ENCODE results near the gene DCDC2B. TPM values are rescaled to one million over a fixed set of nuclear protein-coding genes. Genes with fewer than 3 reads are reported as not detected.
"Not testable (repeated sequence)": the region's sequence is repeated elsewhere in the genome, so short reads cannot be mapped to it uniquely, and the experiment has no call there.

Gene DCDC2B
- total RNA-seq (2014; rRNA removed; shearing (Covaris generic); ENCODE audit: low replicate concordance), result not detected in 2 replicates

DNA sequence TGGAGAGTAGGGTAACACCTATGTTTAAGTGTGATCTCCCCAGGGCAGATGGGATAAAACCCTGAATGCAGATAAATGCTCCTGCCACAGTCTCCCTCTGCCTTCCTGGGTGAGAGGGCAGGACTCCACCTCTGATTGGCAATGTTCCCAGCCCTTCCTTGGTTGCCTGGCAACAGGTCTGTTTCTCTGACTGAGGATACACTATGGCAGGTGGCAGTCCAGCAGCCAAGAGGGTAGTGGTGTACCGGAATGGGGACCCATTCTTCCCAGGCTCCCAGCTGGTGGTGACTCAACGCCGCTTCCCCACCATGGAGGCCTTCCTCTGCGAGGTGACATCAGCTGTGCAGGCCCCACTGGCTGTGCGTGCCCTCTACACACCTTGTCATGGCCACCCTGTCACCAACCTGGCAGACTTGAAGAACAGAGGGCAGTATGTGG, at the start of gene DCDC2B:
Gene DCDC2B, plus strand, starts transcription at position 199 of the 438 bp plus-strand sequence. Its CDS starts 5 bp downstream, at position 204.
- H4K20me1 ChIP-seq (ENCODE audit: insufficient read depth, low read depth, low read length), result peaks cover 12% of the 10 kb centered on the region; the same call in 1 of the 2 replicates
- H3K36me3 ChIP-seq (ENCODE audit: insufficient read depth, low read length), result no peaks in the 10 kb centered on the region
- H3K9me3 ChIP-seq (ENCODE audit: low read length), result no peaks in the 10 kb centered on the region
- DNase-seq, result peak; percentile 65
- H3K9ac ChIP-seq (ENCODE audit: low read length), result 0 out of 2 replicates have a peak within 1 kb of the TSS, but pooled peaks have one; percentile 34
- H2AFZ ChIP-seq (ENCODE audit: low read length), result no peak within 1 kb of the TSS
- H3K27ac ChIP-seq (ENCODE audit: low read length), result peak within 1 kb of the TSS; percentile 39; the same call in 1 of the 2 replicates
- peak within 1 kb of the TSS; percentile 21; the same call in 1 of the 2 replicates for H3K4me3 ChIP-seq (ENCODE audit: low read length)
- H3K79me2 ChIP-seq (ENCODE audit: low read length), result no peaks in the 10 kb centered on the region
- peak within 1 kb of the TSS; percentile 33 for H3K4me2 ChIP-seq (ENCODE audit: low read depth, low read length, poor library complexity, severe bottlenecking)
- no peaks in the 10 kb centered on the region for H3K9me2 ChIP-seq (replicated peaks; ENCODE audit: insufficient read depth, low read length)
- peaks cover 37% of the 10 kb centered on the region for H3K4me1 ChIP-seq (ENCODE audit: low read length)
- no peaks in the 10 kb centered on the region for H3K27me3 ChIP-seq (ENCODE audit: low read length)

DNA sequence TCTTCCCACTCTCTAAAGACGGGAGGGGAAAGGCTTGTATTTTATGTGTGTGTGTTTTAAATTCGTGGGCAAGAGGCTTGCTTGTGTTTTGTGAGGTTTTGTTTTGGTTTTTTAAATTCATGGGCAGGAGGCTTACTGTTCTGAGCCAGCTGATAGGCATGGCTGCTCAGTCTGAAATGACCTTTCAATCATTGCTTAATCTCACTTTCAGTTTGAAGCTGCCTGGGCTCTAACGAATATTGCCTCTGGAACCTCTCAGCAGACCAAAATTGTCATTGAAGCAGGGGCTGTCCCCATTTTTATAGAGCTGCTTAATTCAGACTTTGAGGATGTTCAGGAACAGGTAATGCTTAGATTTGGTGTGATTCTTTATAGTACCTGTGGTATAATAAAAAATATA, 49.7 kb upstream of the DCDC2B start:
- Histone ChIP-seq H4K20me1 (ENCODE audit: insufficient read depth, low read depth, low read length) (no peaks in the 10 kb centered on the region), H3K4me2 (ENCODE audit: low read depth, low read length, poor library complexity, severe bottlenecking) (no peak overlapping the region), H3K36me3 (ENCODE audit: insufficient read depth, low read length) (peaks cover 47% of the 10 kb centered on the region), H3K27me3 (ENCODE audit: low read length) (no peaks in the 10 kb centered on the region), H3K79me2 (ENCODE audit: low read length) (peaks cover 11% of the 10 kb centered on the region), H3K4me3 (ENCODE audit: low read length) (no peak overlapping the region), H3K9me2 (replicated peaks; ENCODE audit: insufficient read depth, low read length) (no peaks in the 10 kb centered on the region), H3K9ac (ENCODE audit: low read length) (no peak overlapping the region), H3K9me3 (ENCODE audit: low read length) (no peaks in the 10 kb centered on the region), H2AFZ (ENCODE audit: low read length) (no peak overlapping the region), H3K4me1 (ENCODE audit: low read length) (no peaks in the 10 kb centered on the region), H3K27ac (ENCODE audit: low read length) (no peak overlapping the region)
- no peak for DNase-seq

DNA sequence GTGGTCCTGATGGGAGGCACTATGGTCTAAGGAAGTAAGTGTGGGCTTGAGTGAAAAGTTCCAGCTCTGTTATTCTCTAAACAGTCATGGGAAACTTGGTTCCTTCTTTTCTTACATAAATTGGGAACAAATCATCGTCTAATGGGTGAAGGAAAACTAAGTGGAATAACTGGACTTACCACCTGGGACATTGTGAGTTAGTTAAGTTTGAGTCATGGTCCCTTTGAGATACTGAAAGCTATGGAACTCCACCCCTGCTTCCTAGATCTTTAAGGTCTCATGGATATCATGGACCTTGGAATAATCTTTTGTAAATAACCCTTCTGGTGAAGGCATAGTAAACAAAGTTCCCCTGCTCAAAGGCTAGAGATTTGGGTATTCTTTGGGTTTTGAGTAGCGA, 45.5 kb upstream of the DCDC2B start:
- no peaks in the 10 kb centered on the region for H3K9me2 ChIP-seq (replicated peaks; ENCODE audit: insufficient read depth, low read length)
- H3K4me2 ChIP-seq (ENCODE audit: low read depth, low read length, poor library complexity, severe bottlenecking), result no peak overlapping the region
- no peaks in the 10 kb centered on the region for H3K4me1 ChIP-seq (ENCODE audit: low read length)
- H3K9me3 ChIP-seq (ENCODE audit: low read length), result no peaks in the 10 kb centered on the region
- no peaks in the 10 kb centered on the region for H3K27me3 ChIP-seq (ENCODE audit: low read length)
- H3K4me3 ChIP-seq (ENCODE audit: low read length), result no peak overlapping the region
- H2AFZ ChIP-seq (ENCODE audit: low read length), result no peak overlapping the region
- H4K20me1 ChIP-seq (ENCODE audit: insufficient read depth, low read depth, low read length), result no peaks in the 10 kb centered on the region
- H3K9ac ChIP-seq (ENCODE audit: low read length), result no peak overlapping the region
- peaks cover 43% of the 10 kb centered on the region for H3K36me3 ChIP-seq (ENCODE audit: insufficient read depth, low read length)
- H3K27ac ChIP-seq (ENCODE audit: low read length), result no peak overlapping the region
- 0 out of 2 replicates have a peak, but pooled peaks cover 2% of the 10 kb centered on the region for H3K79me2 ChIP-seq (ENCODE audit: low read length)
- DNase-seq, result no peak

DNA sequence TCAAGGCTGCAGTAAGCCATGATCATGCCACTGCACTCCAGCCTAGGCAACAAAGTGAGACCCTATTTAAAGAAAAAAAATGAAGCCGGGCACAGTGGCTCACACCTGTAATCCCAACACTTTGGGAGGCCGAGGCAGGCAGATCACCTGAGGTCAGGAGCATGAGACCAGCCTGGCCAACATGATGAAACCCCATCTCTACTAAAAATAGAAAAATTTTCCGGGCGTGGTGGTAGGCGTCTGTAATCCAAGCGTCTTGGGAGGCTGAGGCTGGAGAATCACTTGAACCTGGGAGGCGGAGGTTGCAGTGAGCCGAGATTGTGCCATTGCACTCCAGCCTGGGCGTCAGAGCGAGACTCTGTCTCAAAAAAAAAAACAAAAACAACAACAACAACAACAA, 43.3 kb upstream of the DCDC2B start:
- H3K4me3 ChIP-seq (ENCODE audit: low read length); H4K20me1 ChIP-seq (ENCODE audit: insufficient read depth, low read depth, low read length); H3K27me3 ChIP-seq (ENCODE audit: low read length); H3K79me2 ChIP-seq (ENCODE audit: low read length); DNase-seq; H3K9me3 ChIP-seq (ENCODE audit: low read length); H2AFZ ChIP-seq (ENCODE audit: low read length); H3K4me1 ChIP-seq (ENCODE audit: low read length); H3K9me2 ChIP-seq (replicated peaks; ENCODE audit: insufficient read depth, low read length); H3K9ac ChIP-seq (ENCODE audit: low read length); H3K27ac ChIP-seq (ENCODE audit: low read length); H3K4me2 ChIP-seq (ENCODE audit: low read depth, low read length, poor library complexity, severe bottlenecking): not testable (repeated sequence)
- H3K36me3 ChIP-seq (ENCODE audit: insufficient read depth, low read length), result peaks cover 34% of the 10 kb centered on the region

DNA sequence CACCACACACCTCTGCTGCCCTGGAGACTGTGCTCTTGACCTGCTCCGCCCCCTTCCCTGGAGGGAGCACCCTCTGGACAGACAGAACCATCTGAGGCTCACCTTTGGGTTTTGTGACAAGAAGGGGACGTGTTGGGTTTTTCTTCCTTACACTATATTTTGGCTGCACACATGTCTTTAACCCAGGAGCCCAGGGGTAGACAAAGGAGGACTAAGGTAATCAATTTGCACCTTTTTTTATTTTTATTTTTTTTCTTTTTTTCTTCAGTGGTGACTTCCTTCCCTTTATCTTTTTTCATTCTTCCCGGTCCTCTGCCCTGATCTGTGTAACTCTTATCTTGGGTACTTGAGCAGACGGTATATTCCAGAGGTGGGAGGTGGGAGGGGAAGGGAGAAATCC, 37.9 kb upstream of the DCDC2B start:
- Histone ChIP-seq H3K4me3 (ENCODE audit: low read length) (no peak overlapping the region), H4K20me1 (ENCODE audit: insufficient read depth, low read depth, low read length) (no peaks in the 10 kb centered on the region), H2AFZ (ENCODE audit: low read length) (no peak overlapping the region), H3K9ac (ENCODE audit: low read length) (no peak overlapping the region), H3K36me3 (ENCODE audit: insufficient read depth, low read length) (peaks cover 35% of the 10 kb centered on the region), H3K9me2 (replicated peaks; ENCODE audit: insufficient read depth, low read length) (no peaks in the 10 kb centered on the region), H3K4me1 (ENCODE audit: low read length) (no peaks in the 10 kb centered on the region), H3K4me2 (ENCODE audit: low read depth, low read length, poor library complexity, severe bottlenecking) (no peak overlapping the region), H3K27ac (ENCODE audit: low read length) (no peak overlapping the region), H3K79me2 (ENCODE audit: low read length) (no peaks in the 10 kb centered on the region), H3K27me3 (ENCODE audit: low read length) (no peaks in the 10 kb centered on the region), H3K9me3 (ENCODE audit: low read length) (no peaks in the 10 kb centered on the region)
- DNase-seq, result no peak

DNA sequence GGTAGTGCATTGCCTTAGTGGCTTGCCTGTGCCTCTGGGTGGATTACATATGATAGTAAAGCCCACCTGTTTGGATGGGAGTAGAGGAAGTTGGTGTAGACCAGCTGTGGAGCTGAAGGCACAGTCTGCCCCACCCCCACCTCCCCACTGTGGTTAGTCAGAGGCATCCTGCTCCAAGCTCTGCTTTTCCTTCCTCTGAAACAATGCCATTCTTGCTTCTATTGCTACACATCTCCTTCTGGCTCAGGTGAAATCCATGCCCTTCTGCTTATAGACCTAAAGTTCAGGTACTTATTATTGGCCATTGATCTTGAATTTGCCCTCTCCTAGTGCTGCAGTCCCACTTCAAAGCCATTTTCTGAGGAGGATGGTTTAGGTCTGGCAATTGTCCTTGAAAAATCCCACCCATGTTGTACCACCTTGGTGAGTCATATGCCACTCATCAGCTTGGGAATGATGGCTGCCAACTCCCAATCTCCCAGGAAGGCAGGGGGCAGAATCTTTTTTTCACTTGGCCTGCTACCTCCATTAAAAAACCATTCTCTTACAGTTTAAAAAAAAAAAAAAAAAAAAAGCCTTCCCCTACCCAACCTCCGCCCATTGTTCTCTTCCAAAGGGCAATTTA, 36.2 kb upstream of the DCDC2B start:
- DNase-seq, result no peak
- H3K4me2 ChIP-seq (ENCODE audit: low read depth, low read length, poor library complexity, severe bottlenecking), result no peak overlapping the region

DNA sequence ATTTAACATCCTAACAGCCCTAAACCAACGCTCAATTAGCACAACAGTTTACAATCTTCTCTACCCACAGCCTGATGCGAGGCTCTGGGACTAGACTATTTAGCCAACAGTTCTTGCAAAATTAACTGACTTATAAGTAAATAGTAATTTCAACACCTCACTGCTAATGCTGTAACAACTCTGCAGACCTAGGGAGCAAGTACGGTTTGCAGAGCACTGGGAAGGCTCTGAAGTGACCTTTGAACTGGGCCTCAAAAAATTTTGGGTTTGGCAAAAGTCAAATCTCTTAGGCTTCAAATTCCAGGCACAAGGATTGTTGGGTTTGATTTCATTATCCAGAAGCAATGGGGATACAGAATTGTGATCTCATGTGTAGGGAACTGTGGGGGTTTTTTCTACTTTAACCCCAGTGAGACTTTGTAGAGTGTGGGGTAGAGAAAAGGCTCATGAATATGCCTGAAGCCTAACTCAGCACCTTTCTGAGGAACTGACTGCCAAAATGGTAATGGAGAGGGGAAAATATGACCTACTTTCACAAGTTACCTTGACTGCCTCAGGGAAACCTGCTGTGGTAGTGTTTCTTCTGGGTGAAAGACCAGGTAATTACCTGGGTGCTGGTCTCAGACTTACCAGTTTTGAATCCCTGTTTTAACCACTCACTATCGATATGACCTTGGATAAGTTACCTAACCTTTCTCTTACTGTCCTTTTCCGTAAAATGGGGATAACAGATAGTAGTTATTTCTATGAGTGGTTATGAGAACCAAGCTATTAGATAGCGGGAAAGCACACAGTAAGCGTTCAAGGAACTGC, 30.3 kb upstream of the DCDC2B start:
- no peak for DNase-seq
- peak overlapping the region; percentile 84 for H3K9ac ChIP-seq (ENCODE audit: low read length)
- H2AFZ ChIP-seq (ENCODE audit: low read length), result peak overlapping the region; percentile 64; the same call in 1 of the 2 replicates

More for the DNA sequence above, 36.2 kb upstream of the DCDC2B start:
- H3K27me3 ChIP-seq (ENCODE audit: low read length), result no peaks in the 10 kb centered on the region
- no peaks in the 10 kb centered on the region for H3K9me3 ChIP-seq (ENCODE audit: low read length)
- no peaks in the 10 kb centered on the region for H3K79me2 ChIP-seq (ENCODE audit: low read length)
- H3K27ac ChIP-seq (ENCODE audit: low read length), result no peak overlapping the region
- H3K9ac ChIP-seq (ENCODE audit: low read length), result no peak overlapping the region
- no peaks in the 10 kb centered on the region for H3K9me2 ChIP-seq (replicated peaks; ENCODE audit: insufficient read depth, low read length)
- H3K4me3 ChIP-seq (ENCODE audit: low read length), result no peak overlapping the region
- H3K36me3 ChIP-seq (ENCODE audit: insufficient read depth, low read length), result peaks cover 26% of the 10 kb centered on the region
- no peaks in the 10 kb centered on the region for H3K4me1 ChIP-seq (ENCODE audit: low read length)
- no peaks in the 10 kb centered on the region for H4K20me1 ChIP-seq (ENCODE audit: insufficient read depth, low read depth, low read length)
- H2AFZ ChIP-seq (ENCODE audit: low read length), result no peak overlapping the region

DNA sequence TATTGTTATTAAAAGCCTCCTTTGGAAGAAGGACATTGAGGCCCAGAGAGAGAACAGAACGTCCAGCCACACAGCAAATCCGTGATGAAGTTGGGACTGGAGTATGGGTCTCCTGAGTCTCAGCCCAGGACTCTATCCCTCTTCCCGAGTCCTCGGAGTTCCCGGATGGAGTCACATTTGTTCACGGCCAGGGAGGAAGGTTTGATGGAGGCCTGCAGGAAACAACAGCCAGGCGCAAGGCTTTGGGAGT, 29.8 kb upstream of the DCDC2B start:
- Histone ChIP-seq H3K4me1 (ENCODE audit: low read length) (peaks cover 29% of the 10 kb centered on the region), H3K4me3 (ENCODE audit: low read length) (peak overlapping the region; percentile 84), H4K20me1 (ENCODE audit: insufficient read depth, low read depth, low read length) (peaks cover 2% of the 10 kb centered on the region; the same call in 1 of the 2 replicates), H3K9me2 (replicated peaks; ENCODE audit: insufficient read depth, low read length) (no peaks in the 10 kb centered on the region), H2AFZ (ENCODE audit: low read length) (peak overlapping the region; percentile 64; the same call in 1 of the 2 replicates), H3K36me3 (ENCODE audit: insufficient read depth, low read length) (peaks cover 19% of the 10 kb centered on the region), H3K27ac (ENCODE audit: low read length) (peak overlapping the region; percentile 65), H3K27me3 (ENCODE audit: low read length) (no peaks in the 10 kb centered on the region), H3K9ac (ENCODE audit: low read length) (peak overlapping the region; percentile 84), H3K4me2 (ENCODE audit: low read depth, low read length, poor library complexity, severe bottlenecking) (peak overlapping the region; percentile 96), H3K79me2 (ENCODE audit: low read length) (peaks cover 37% of the 10 kb centered on the region), H3K9me3 (ENCODE audit: low read length) (no peaks in the 10 kb centered on the region)
- DNase-seq, result no peak

More for the DNA sequence above, 30.3 kb upstream of the DCDC2B start:
- H3K4me1 ChIP-seq (ENCODE audit: low read length), result peaks cover 29% of the 10 kb centered on the region
- H3K79me2 ChIP-seq (ENCODE audit: low read length), result peaks cover 32% of the 10 kb centered on the region
- H3K4me2 ChIP-seq (ENCODE audit: low read depth, low read length, poor library complexity, severe bottlenecking), result peak overlapping the region; percentile 96
- no peaks in the 10 kb centered on the region; the same call in 1 of the 2 replicates for H4K20me1 ChIP-seq (ENCODE audit: insufficient read depth, low read depth, low read length)
- no peaks in the 10 kb centered on the region for H3K9me3 ChIP-seq (ENCODE audit: low read length)
- peak overlapping the region; percentile 84 for H3K4me3 ChIP-seq (ENCODE audit: low read length)
- no peaks in the 10 kb centered on the region for H3K27me3 ChIP-seq (ENCODE audit: low read length)
- peak overlapping the region; percentile 65 for H3K27ac ChIP-seq (ENCODE audit: low read length)
- peaks cover 18% of the 10 kb centered on the region for H3K36me3 ChIP-seq (ENCODE audit: insufficient read depth, low read length)
- H3K9me2 ChIP-seq (replicated peaks; ENCODE audit: insufficient read depth, low read length), result no peaks in the 10 kb centered on the region

Data from Karpas-422 (cell line).